GM12801 (cell line): Measurements from ENCODE around the gene ZFP30.

Experiments used
- CTCF ChIP-seq: IDR thresholded peaks from one replicate; pipeline ENCODE4 v1.5.1; 2011; ENCODE audit warnings: control low read depth; ENCODE audit not compliant: insufficient read length; ENCODE audit errors: extremely low read depth

ZFP30 gene

GRCh38 chr19:37669450-37669914 is 14.2 kb upstream of the ZFP30 start:
- no peak for TF ChIP-seq CTCF

- TF ChIP-seq CTCF: no peak
Measured at GRCh38 chr19:37655689-37656371, 565 bp upstream of the ZFP30 start.

- TF ChIP-seq CTCF: no peak
Measured at GRCh38 chr19:37654629-37655300, 500 bp downstream of the ZFP30 start.

- TF ChIP-seq CTCF: no peak
Measured at GRCh38 chr19:37654118-37654517, 1.1 kb downstream of the ZFP30 start.

- TF ChIP-seq CTCF: no peak
Measured at GRCh38 chr19:37635076-37636056, 19.9 kb downstream of the ZFP30 start.

DNA sequence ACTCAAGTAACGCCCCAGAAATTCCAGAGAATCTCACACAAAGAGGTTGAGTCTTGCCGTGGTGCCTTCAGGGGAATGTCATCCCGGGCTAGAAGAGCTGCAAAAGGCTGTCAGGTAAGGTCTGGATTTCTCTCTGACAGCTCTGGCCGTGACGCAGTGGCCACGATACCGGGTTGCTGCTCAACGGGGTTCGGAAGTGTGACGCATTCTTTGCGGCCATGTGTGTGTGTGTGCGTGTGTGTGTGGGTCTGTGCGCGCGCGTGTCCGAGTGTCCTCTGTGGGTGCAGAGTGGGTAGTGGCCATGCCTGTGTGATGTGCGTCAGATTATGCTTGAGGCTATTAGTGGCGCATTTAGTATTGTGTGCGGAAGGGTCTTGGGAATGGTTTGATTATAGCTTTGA is 60.3 kb downstream of the ZFP30 start:
- TF ChIP-seq CTCF: no peak

DNA sequence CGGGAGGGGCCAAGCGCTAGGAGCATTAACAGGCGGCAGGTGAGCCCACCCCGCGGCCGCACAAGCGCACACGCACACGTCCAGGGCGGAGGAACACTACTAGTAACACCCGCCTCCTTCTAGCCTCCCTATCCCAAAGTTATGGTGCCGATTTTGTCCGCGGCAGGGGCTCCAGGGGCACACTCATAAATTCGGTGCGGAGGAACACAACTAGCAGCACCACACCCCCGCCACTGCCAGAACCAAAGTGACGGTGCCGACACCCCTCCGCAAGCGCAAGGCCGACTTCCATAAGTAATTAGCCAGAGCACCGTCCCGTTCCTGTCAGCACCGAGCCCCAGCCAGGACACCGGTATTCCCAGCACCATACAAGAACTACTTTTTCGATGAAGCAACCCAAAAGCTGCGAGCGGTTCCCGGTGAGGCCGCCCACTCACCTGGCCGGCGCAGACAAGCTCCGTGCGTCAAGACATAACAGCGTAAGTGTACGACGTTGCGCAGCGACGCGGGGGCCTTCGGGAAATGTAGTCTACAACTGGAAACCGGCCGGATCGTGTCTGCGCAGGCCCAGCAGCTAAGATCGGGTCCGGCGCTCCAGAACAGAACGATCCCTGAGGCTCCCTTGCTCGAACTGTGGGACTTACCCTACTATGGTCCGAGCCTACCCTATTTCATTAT is 60.8 kb downstream of the ZFP30 start, which contains the start of the genes ZNF540 and ZNF571:
Gene ZNF540, plus strand, starts transcription at position 573 of the 678 bp plus-strand sequence. CDS start 3,572 bp downstream, outside the sequence.
Gene ZNF571, minus strand, starts transcription at position 489 of the 678 bp plus-strand sequence. CDS start 8,116 bp downstream, outside the sequence.
- TF ChIP-seq CTCF: no peak
